D721Med (cell line): Measurements from ENCODE around the gene ARHGEF40.

ENCODE experiments used
- DNase-seq: peaks from one replicate; pipeline ENCODE4 v3.0.0; 2011; ENCODE audit warnings: low spot score; ENCODE audit not compliant: insufficient read length
- FAIRE-seq: peaks from 2 replicates; lab custom pipeline; 2011; peaks lifted over from hg19 to GRCh38; lab: Jason Lieb, UNC
- TF ChIP-seq, protein P1 (sequence below): IDR thresholded peaks from 2 replicates; pipeline ENCODE4 v1.5.1; 2012; ENCODE audit warnings: mild to moderate bottlenecking, control low read depth; ENCODE audit not compliant: insufficient read depth; ENCODE audit errors: missing control alignments

The ARHGEF40 gene

DNA sequence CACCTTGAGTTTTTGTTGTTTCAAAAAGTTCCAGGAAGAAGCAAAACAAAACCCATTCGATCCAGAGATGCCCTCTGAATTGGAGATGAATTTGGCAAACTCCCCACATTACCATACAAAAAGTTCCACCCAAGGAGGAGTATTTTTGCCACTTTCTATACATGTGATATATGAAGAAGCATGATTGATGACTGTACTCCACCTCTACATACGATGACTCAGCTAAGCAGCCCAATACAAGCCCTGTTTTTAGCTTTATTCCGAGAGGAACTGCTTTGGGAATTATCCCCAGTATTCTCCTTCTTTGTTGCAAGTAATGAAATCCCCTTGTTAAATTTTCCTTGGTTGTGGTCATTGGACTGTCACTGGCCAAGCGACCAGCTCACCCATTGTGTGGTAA, 42.2 kb downstream of the ARHGEF40 start:
- no peak for DNase-seq
- TF ChIP-seq, protein P1, sequence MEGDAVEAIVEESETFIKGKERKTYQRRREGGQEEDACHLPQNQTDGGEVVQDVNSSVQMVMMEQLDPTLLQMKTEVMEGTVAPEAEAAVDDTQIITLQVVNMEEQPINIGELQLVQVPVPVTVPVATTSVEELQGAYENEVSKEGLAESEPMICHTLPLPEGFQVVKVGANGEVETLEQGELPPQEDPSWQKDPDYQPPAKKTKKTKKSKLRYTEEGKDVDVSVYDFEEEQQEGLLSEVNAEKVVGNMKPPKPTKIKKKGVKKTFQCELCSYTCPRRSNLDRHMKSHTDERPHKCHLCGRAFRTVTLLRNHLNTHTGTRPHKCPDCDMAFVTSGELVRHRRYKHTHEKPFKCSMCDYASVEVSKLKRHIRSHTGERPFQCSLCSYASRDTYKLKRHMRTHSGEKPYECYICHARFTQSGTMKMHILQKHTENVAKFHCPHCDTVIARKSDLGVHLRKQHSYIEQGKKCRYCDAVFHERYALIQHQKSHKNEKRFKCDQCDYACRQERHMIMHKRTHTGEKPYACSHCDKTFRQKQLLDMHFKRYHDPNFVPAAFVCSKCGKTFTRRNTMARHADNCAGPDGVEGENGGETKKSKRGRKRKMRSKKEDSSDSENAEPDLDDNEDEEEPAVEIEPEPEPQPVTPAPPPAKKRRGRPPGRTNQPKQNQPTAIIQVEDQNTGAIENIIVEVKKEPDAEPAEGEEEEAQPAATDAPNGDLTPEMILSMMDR: no peak
- no peak for FAIRE-seq

DNA sequence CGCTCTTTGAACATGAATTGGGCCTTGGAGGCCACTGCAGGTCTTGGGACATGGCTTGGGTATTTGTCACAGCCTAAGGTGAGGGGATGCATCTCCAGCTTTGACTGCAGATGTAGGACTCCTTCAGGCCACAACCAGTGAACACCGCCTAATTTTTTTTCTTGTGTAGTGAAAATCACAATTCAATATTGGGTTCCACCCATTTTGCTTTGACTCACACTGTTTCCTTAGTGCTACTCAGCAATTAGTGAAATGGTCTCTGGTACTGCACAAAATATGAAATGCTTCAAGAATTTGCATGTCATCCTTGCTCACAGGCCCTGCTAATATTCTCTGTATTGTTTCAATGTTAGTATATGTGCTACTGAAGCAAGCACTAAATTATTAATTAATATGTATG, 43.3 kb downstream of the ARHGEF40 start:
- FAIRE-seq (no peak), DNase-seq (no peak)
- TF ChIP-seq, protein P1: no peak

DNA sequence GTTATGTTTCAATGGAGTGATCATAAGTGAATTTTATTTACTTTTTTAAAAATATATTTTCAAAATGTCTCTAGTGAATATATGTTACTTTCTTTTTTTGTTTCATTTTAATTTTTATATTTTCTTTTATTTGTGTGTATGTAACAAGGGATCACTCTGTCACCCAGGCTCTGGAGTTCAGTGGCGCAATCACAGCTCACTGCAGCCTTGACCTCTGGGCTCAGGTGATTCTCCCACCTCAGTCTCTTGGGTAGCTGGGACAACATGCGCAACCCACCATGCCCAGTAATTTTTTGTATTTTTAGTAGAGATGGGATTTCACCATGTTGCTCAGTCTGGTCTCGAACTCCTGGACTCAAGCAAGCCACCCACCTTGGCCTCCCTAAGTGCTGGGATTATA, 48.8 kb downstream of the ARHGEF40 start:
- DNase-seq (no peak), FAIRE-seq (no peak)
- TF ChIP-seq, protein P1: no peak

DNA sequence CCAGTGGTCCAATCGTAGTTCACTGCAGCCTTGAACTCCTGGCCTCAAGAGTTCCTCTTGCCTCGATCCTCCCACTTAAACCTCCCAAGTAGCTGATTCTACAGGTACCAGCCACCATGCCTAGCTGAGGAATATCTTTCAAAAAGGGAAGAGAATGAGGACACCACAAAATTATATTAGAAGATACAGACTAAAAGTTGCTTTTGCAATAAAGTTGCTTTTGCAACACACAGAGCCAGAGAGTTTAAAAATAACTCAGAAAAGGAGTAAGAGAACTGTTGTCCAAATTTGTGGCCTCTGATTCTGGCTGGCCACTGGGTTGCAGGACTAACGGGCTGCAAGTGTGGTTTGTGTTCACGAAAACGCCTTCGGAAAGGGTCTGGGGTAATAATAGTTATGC, 50.6 kb downstream of the ARHGEF40 start:
- TF ChIP-seq, protein P1: no peak
- DNase-seq (no peak), FAIRE-seq (no peak)

DNA sequence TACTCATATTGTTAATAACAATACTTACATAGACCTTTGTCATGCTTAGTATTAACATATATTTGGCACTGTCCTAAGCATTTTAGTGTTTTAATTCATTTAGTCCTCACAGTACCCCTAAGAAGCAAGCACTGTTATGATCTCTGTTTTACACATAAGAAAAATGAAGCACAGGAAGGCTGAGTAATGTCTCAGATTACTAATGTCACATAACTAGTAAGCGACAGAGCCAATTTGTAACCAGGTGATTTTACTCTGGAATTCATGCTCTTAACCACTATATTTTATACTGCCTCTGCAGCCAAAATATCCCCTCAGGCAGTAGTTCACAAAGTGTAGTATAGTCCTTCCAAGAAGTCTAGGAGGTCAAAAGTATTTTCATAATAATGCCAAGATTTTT, 51.0 kb downstream of the ARHGEF40 start:
- DNase-seq (no peak), FAIRE-seq (no peak)
- TF ChIP-seq, protein P1: no peak

DNA sequence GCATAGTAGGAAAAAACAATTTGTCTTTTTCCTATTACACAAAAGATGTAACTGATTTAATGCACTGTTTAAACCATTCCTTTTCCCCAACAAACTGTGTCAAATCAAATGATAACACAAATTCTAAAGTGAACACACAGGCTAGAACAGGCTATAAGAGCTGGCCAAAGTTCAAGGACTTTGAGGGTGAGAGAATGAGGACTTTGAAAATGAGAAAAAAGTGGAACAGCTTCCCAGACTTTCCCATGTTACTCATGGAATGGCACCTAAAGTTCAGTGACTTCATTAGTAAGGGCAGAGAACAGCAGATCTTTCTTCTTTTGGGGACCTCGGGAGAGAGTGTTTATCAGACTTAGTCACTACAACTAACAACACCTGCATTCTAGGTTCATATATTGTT, 53.3 kb downstream of the ARHGEF40 start:
- TF ChIP-seq, protein P1: no peak
- FAIRE-seq (no peak), DNase-seq (no peak)

DNA sequence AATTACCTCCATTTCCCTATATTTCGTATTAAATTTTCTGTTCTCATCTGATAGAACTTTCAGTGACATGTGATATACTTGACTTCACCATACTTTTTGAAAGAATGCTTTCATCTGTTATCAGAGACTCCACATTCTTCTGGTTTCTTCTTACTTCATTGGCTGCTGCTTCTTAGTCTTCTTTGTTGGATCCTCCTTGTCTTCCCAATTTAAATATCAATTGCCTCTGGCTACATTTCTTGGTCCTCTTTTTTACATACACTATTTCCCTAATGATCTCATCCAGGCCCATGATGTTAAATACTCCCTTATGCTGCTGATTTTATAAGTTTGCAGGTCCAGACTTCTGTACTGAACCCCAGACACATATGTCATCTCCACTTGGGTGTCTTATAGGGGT, 63.8 kb downstream of the ARHGEF40 start:
- no peak for FAIRE-seq
- no peak for DNase-seq
- TF ChIP-seq, protein P1: no peak
